Vagina (tissue), 2 donors: ENCODE data around the gene RTN3. TPM values are rescaled to one million over a fixed set of nuclear protein-coding genes. Genes with fewer than 3 reads are reported as not detected.
A peak's percentile ranks its signal among the peaks of the same experiment; 100 is the strongest.

Experiments
- DNase-seq, 2 donors: peaks; one replicate each; pipeline ENCODE4 v3.0.0-alpha.2; 2017; ENCODE audit errors: extremely low spot score in 2 of 2
- H3K27ac ChIP-seq: fragments of 200-600 bp; sonication (generic); one replicate; pipeline ENCODE4 v1.5.1; 2019
- H3K27me3 ChIP-seq: fragments of 200-600 bp; sonication (generic); one replicate; pipeline ENCODE4 v1.5.1; 2019
- H3K36me3 ChIP-seq, 2 donors: fragments of 200-600 bp; sonication (generic); one replicate each; pipeline ENCODE4 v1.5.1; 2017 to 2019
- H3K4me1 ChIP-seq: fragments of 200-600 bp; sonication (generic); one replicate; pipeline ENCODE4 v1.5.1; 2019
- H3K4me3 ChIP-seq, 2 donors: fragments of 200-600 bp; sonication (generic); 1 replicate in 1 of 2; 2 replicates in 1 of 2; pipeline ENCODE4 v1.5.1; 2016 to 2019
- H3K9me3 ChIP-seq: fragments of 200-600 bp; sonication (generic); one replicate; pipeline ENCODE4 v1.5.1; 2019
- CTCF ChIP-seq, 3 experiments: fragments of 450-650 bp in 2 of 3; fragments of 200-600 bp in 1 of 3; sonication (generic) in 1 of 3; IDR thresholded peaks; one replicate each; pipeline ENCODE4 v1.5.1; 2017 to 2019; ENCODE audit warnings: antibody characterized with exemption in 3 of 3, mild to moderate bottlenecking in 2 of 3, moderate library complexity in 2 of 3
- POLR2A ChIP-seq, 2 donors: fragments of 450-650 bp; IDR thresholded peaks; one replicate each; pipeline ENCODE4 v1.6.1; 2017; ENCODE audit warnings: antibody characterized with exemption in 2 of 2, mild to moderate bottlenecking in 2 of 2, moderate library complexity in 2 of 2
- POLR2AphosphoS5 ChIP-seq, 2 donors: sonication (generic); formaldehyde crosslinking; IDR thresholded peaks; one replicate each; pipeline ENCODE4 v1.9.0; 2017; ENCODE audit warnings: antibody characterized with exemption in 2 of 2, mild to moderate bottlenecking in 2 of 2, low read depth in 1 of 2; ENCODE audit not compliant: insufficient read depth in 1 of 2
- intact Hi-C: fragments of 100-400 bp; cut with DNase I; formaldehyde crosslinking; loops from one replicate; pipeline ENCODE4 v1.15.1; 2023
- total RNA-seq: library from RNA; depleted of rRNA; stranded (reverse); fragments of >200 nt; gene quantifications from one replicate; pipeline ENCODE4 v1.2.3, GENCODE V29; 2016

The RTN3 gene
- total RNA-seq, 1 donor from 2014 or later, result 75.1 TPM

DNA sequence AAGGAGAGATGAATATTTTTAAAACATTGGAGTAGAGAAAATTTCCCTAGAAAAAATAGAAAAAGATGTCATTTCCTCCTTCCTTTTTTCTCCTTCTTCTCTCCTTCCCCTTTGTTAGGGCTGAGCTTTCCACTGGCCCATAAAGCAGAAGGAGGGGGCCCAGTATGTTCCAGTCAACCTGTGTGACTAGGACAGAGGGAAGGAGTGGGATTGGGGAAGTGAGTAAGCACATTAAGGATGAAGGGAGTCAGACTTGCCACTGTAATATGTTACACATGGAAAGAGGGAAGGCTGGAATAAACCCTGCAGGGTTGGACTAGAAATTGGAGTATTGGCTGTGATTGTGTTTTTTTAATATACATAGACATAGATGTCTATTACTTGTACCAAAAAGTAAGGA, 111.9 kb downstream of the RTN3 start:
- no peak overlapping the region for H3K4me3 ChIP-seq
- DNase-seq, result no peak
- H3K36me3 ChIP-seq, result no peaks in the 10 kb centered on the region
- H3K4me1 ChIP-seq, result no peaks in the 10 kb centered on the region
- TF ChIP-seq POLR2AphosphoS5 (IDR thresholded peaks at IDR 0.05; ENCODE audit: insufficient read depth in 1 of 2, low read depth in 1 of 2), result no peak
- TF ChIP-seq CTCF (IDR thresholded peaks at IDR 0.05), result no peak
- no peak for TF ChIP-seq POLR2A (IDR thresholded peaks at IDR 0.05)
- H3K27ac ChIP-seq, result no peak overlapping the region
- H3K27me3 ChIP-seq, result no peaks in the 10 kb centered on the region
- H3K9me3 ChIP-seq, result peaks cover 7% of the 10 kb centered on the region
- intact Hi-C loops, result no loop called here

DNA sequence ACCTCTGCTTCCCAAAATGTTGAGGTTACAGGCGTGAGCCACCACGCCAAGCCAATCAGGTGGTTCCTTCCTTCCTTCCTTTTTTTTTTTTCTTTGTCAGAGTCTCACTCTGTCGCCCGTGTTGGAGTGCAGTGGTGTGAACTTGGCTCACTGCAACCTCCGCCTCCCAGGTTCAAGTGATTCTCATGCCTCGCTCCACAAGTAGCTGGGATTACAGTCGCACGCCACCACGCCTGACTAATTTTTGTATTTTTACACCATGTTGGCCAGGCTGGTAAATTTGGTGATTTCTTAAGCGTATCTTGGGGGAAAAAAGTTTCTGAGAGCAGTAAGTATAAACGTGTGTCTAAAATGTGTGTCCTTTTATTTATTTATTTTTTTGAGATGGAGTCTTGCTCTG, 113.8 kb downstream of the RTN3 start:
- intact Hi-C loops, result no loop called here
- Histone ChIP-seq H3K9me3 (peaks cover 7% of the 10 kb centered on the region), H3K4me3 (no peak overlapping the region), H3K27me3 (no peaks in the 10 kb centered on the region), H3K27ac (no peak overlapping the region), H3K4me1 (no peaks in the 10 kb centered on the region), H3K36me3 (no peaks in the 10 kb centered on the region)
- TF ChIP-seq CTCF (IDR thresholded peaks at IDR 0.05) (no peak), POLR2AphosphoS5 (IDR thresholded peaks at IDR 0.05; ENCODE audit: insufficient read depth in 1 of 2, low read depth in 1 of 2) (no peak), POLR2A (IDR thresholded peaks at IDR 0.05) (no peak)
- no peak for DNase-seq

DNA sequence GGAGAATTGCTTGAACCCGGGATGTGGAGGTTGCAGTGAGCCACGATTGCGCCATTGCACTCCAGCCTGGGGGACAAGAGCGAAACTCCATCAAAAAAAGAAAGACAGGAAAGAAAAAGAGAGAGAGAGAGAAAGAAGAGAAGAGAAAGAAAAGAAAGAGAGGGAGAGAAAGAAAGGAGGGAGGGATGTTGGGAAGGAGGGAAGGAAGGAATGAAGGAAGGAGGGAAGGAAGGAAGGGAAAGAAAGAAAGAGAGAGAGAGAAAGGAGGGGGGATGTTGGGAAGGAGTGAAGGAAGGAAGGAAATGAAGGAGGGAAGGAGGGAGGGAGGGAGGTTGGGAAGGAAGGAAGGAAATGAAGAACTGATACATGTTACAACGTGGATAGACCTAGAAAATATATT, 119.6 kb downstream of the RTN3 start:
- Histone ChIP-seq H3K9me3 (no peaks in the 10 kb centered on the region), H3K4me3 (no peak overlapping the region), H3K27me3 (no peaks in the 10 kb centered on the region), H3K36me3 (no peaks in the 10 kb centered on the region), H3K27ac (no peak overlapping the region), H3K4me1 (peaks cover 21% of the 10 kb centered on the region)
- intact Hi-C loops, result no loop called here
- DNase-seq, result no peak
- no peak for TF ChIP-seq CTCF (IDR thresholded peaks at IDR 0.05)
- no peak for TF ChIP-seq POLR2A (IDR thresholded peaks at IDR 0.05)
- no peak for TF ChIP-seq POLR2AphosphoS5 (IDR thresholded peaks at IDR 0.05; ENCODE audit: insufficient read depth in 1 of 2, low read depth in 1 of 2)

DNA sequence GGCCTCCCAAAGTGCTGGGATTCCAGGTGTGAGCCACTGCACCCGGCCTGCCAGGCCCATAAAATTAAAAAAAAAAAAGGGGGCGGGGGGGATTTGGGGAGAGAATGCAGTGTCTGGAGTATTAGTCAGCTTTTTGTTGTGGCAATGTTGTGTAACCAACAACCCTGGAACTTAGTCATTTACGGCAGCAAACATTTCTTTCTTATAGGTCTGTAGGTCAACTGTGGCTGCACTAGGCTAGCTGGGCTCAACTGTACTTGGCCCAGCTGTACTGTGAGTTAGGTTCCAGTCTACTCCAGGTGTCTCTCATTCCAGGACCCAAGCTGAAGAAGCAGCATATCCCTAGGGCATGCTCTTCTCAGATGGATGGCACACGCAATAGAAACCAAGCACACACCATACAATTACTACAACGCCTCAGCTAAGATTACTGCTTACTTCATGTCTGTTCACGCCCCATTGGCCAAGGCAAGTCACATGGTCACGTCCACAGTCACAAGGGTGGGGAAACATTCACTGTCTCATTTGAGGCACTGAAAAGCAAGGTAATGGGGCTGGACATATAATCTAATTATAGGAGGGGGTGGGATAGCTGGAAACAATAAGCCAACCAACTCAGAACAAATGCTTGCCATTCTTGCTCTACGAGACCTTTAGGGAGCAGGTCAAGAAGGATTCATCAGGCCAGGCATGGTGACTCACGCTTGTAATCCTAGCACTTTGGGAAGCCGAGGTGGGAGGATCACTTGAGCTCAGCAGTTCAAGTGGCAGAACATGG, 121.5 kb downstream of the RTN3 start:
- H3K27ac ChIP-seq, result peak overlapping the region; percentile 50
- TF ChIP-seq CTCF (IDR thresholded peaks at IDR 0.05) (no peak), POLR2AphosphoS5 (IDR thresholded peaks at IDR 0.05; ENCODE audit: insufficient read depth in 1 of 2, low read depth in 1 of 2) (peak in 1 of 2 donors; percentile 76)
- no peak for DNase-seq

GRCh38 chr11:63804259-63804658, 123.0 kb downstream of the RTN3 start:
- Histone ChIP-seq H3K9me3 (no peaks in the 10 kb centered on the region), H3K36me3 (no peaks in the 10 kb centered on the region), H3K4me3 (no peak overlapping the region), H3K27me3 (no peaks in the 10 kb centered on the region), H3K4me1 (peaks cover 21% of the 10 kb centered on the region), H3K27ac (peak overlapping the region; percentile 50)
- DNase-seq, result no peak
- TF ChIP-seq CTCF (IDR thresholded peaks at IDR 0.05) (no peak), POLR2AphosphoS5 (IDR thresholded peaks at IDR 0.05; ENCODE audit: insufficient read depth in 1 of 2, low read depth in 1 of 2) (peak in 1 of 2 donors; percentile 88), POLR2A (IDR thresholded peaks at IDR 0.05) (no peak)
- intact Hi-C loops, result no loop called here

More for the DNA sequence above, 121.5 kb downstream of the RTN3 start:
- Histone ChIP-seq H3K27me3 (no peaks in the 10 kb centered on the region), H3K9me3 (no peaks in the 10 kb centered on the region), H3K4me3 (no peak overlapping the region), H3K36me3 (no peaks in the 10 kb centered on the region), H3K4me1 (peaks cover 21% of the 10 kb centered on the region)
- intact Hi-C loops, result no loop called here
